ENCODE measurements around the gene S100A7A. TPM values are rescaled to one million over a fixed set of nuclear protein-coding genes. Genes with fewer than 3 reads are reported as not detected.

The S100A7A gene
- not detected in 3 replicates for total RNA-seq (2021)
- not detected for Bru-seq, nascent RNA
- long read RNA-seq, experiment 1, result 0 reads
- long read RNA-seq, experiment 2, result 0 reads
- long read RNA-seq, experiment 3, result 0 reads

- no peaks in the 10 kb centered on the region for H3K36me3 Mint-ChIP-seq
- no peaks in the 10 kb centered on the region for H3K4me1 Mint-ChIP-seq
- ATAC-seq (no peak), DNase-seq (ENCODE audit: low spot score) (no peak)
- no peak within 1 kb of the TSS for H3K4me3 Mint-ChIP-seq
- TF ChIP-seq ELF4 (CRISPR knock-in tag; IDR thresholded peaks at IDR 0.05; ENCODE audit: low read depth), result no peak
- no peak for TF ChIP-seq SP1 (CRISPR knock-in tag; conservative IDR thresholded peaks at IDR 0.05)
- TF ChIP-seq FOXP4 (CRISPR knock-in tag; IDR thresholded peaks at IDR 0.05), result no peak
- TF ChIP-seq OVOL2 (CRISPR knock-in tag; IDR thresholded peaks at IDR 0.05; ENCODE audit: borderline replicate concordance), result no peak
- TF ChIP-seq FOXP1 (CRISPR knock-in tag; IDR thresholded peaks at IDR 0.05; ENCODE audit: borderline replicate concordance), result no peak
- TF ChIP-seq JAZF1 (CRISPR knock-in tag; IDR thresholded peaks at IDR 0.05), result no peak
- no peak for TF ChIP-seq PRDM15 (CRISPR knock-in tag; IDR thresholded peaks at IDR 0.05)
- TF ChIP-seq HMGXB4 (CRISPR knock-in tag; IDR thresholded peaks at IDR 0.05), result no peak
- no peak for TF ChIP-seq FOXJ3 (CRISPR knock-in tag; IDR thresholded peaks at IDR 0.05; ENCODE audit: borderline replicate concordance)
- no peak for TF ChIP-seq AR (CRISPR knock-in tag; IDR thresholded peaks at IDR 0.05)
- TF ChIP-seq NR3C1 (CRISPR knock-in tag; conservative IDR thresholded peaks at IDR 0.05; ENCODE audit: low read depth), result no peak
- no peak for TF ChIP-seq ATF2 (CRISPR knock-in tag; IDR thresholded peaks at IDR 0.05; ENCODE audit: borderline replicate concordance, low read depth)
- TF ChIP-seq ZNF219 (CRISPR knock-in tag; IDR thresholded peaks at IDR 0.05; ENCODE audit: borderline replicate concordance), result no peak
- no peak for TF ChIP-seq ETV6 (CRISPR knock-in tag; IDR thresholded peaks at IDR 0.05)
- no peak for TF ChIP-seq CREB1 (CRISPR knock-in tag; IDR thresholded peaks at IDR 0.05)
- TF ChIP-seq SMAD4 (CRISPR knock-in tag; IDR thresholded peaks at IDR 0.05), result no peak
- no peak for TF ChIP-seq ZNF317 (CRISPR knock-in tag; IDR thresholded peaks at IDR 0.05; ENCODE audit: borderline replicate concordance, low read depth)
- TF ChIP-seq ZNF416 (CRISPR knock-in tag; IDR thresholded peaks at IDR 0.05), result no peak
- peaks cover 7% of the 10 kb centered on the region for H3K27me3 Mint-ChIP-seq (ENCODE audit: low read depth)
- peaks cover 21% of the 10 kb centered on the region for H3K9me3 Mint-ChIP-seq
- H3K27ac Mint-ChIP-seq, result no peak within 1 kb of the TSS
- CTCF ChIA-PET, result interaction anchor here (0.6 to 1.1 kb wide), 2 partner anchors 62 to 79 kb away, joined by 3 read pairs; no protein-coding TSS in a partner anchor
- POLR2A ChIA-PET, result no interaction called here
These were observed at the start of gene S100A7A for GRCh38 chr1:153415850-153416570. TSS of gene S100A7A (plus strand) at chr1:153416520. CDS start at chr1:153418083, 1,563 bp downstream.

Measured in WTC11 (cell line).